Stomach (tissue), 4 donors: Measurements from ENCODE around the gene NAV2.

Source experiments
- EP300 ChIP-seq: sonication (generic); formaldehyde crosslinking; IDR thresholded peaks from one replicate; pipeline ENCODE4 v1.6.1; 2017; ENCODE audit warnings: antibody characterized with exemption
- POLR2AphosphoS5 ChIP-seq, 3 donors: sonication (generic); formaldehyde crosslinking; IDR thresholded peaks; one replicate each; pipeline ENCODE4 v1.6.1; 2016; ENCODE audit warnings: antibody characterized with exemption in 3 of 3
- TF ChIP-seq, protein P1 (sequence below), 7 experiments: fragments of 450-650 bp in 4 of 7; fragments of 200-600 bp in 3 of 7; sonication (generic) in 3 of 7; IDR thresholded peaks; one replicate each; pipeline ENCODE4 v1.5.1; 2016 to 2019; ENCODE audit warnings: antibody characterized with exemption in 7 of 7, control low read depth in 2 of 7, mild to moderate bottlenecking in 1 of 7

DNA sequence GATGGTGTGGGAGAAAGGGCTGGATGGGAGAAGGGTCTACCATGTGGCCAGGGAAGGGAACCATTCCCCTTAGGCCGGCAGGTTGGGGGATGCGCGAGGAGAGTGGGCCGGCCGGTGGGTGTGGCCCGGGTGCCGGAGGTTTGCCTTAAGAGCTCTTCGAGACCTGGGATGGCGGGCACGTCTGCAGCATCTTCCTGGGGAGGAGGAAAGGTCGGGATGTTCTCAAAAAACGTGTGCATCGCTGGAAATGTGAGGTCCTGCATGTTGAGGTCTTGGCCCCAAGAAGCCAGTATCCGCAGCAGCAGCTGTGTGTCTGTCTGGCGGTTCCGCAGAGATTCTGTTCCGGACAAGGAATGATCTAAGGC, 1.4 kb downstream of the NAV2 start:
- TF ChIP-seq, protein P1, sequence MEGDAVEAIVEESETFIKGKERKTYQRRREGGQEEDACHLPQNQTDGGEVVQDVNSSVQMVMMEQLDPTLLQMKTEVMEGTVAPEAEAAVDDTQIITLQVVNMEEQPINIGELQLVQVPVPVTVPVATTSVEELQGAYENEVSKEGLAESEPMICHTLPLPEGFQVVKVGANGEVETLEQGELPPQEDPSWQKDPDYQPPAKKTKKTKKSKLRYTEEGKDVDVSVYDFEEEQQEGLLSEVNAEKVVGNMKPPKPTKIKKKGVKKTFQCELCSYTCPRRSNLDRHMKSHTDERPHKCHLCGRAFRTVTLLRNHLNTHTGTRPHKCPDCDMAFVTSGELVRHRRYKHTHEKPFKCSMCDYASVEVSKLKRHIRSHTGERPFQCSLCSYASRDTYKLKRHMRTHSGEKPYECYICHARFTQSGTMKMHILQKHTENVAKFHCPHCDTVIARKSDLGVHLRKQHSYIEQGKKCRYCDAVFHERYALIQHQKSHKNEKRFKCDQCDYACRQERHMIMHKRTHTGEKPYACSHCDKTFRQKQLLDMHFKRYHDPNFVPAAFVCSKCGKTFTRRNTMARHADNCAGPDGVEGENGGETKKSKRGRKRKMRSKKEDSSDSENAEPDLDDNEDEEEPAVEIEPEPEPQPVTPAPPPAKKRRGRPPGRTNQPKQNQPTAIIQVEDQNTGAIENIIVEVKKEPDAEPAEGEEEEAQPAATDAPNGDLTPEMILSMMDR (IDR thresholded peaks at IDR 0.05) = no peak
- TF ChIP-seq EP300 (no peak), POLR2AphosphoS5 (IDR thresholded peaks at IDR 0.05) (no peak)
